ENCODE results near the gene CFAP251. TPM values are rescaled to one million over a fixed set of nuclear protein-coding genes. Genes with fewer than 3 reads are reported as not detected.

Gene CFAP251
- total RNA-seq, 4 donors from 2014 or later: 4.6 to 18.5 (median 9.6) TPM

- TF ChIP-seq CTCF (IDR thresholded peaks at IDR 0.05; ENCODE audit: low read depth): no peak
Observed at GRCh38 chr12:122045262-122045661, 126.9 kb downstream of the CFAP251 start.

GRCh38 chr12:122046145-122046544 is 127.8 kb downstream of the CFAP251 start:
- no peak for TF ChIP-seq CTCF (IDR thresholded peaks at IDR 0.05; ENCODE audit: low read depth)

GRCh38 chr12:122048151-122048550 is 129.8 kb downstream of the CFAP251 start:
- no peak for TF ChIP-seq CTCF (IDR thresholded peaks at IDR 0.05; ENCODE audit: low read depth)

- TF ChIP-seq CTCF (IDR thresholded peaks at IDR 0.05; ENCODE audit: low read depth): no peak
Observed at GRCh38 chr12:122049827-122050226, 131.4 kb downstream of the CFAP251 start.

GRCh38 chr12:122050706-122051105 is 132.3 kb downstream of the CFAP251 start:
- no peak for TF ChIP-seq CTCF (IDR thresholded peaks at IDR 0.05; ENCODE audit: low read depth)

GRCh38 chr12:122051231-122051876 is 133.0 kb downstream of the CFAP251 start:
- TF ChIP-seq CTCF (IDR thresholded peaks at IDR 0.05; ENCODE audit: low read depth): no peak

- no peak for TF ChIP-seq CTCF (IDR thresholded peaks at IDR 0.05; ENCODE audit: low read depth)
Observed at GRCh38 chr12:122052285-122052684, 133.9 kb downstream of the CFAP251 start.

Small RNAs within 50 kb of the gene (small RNA-seq; reads per million reads assigned to genes)
- gene AC069503.3 (not detected), gene RF00017 (not detected), gene RNU7-170P (not detected)

Other genes starting within 250 kb of the CFAP251 start
- gene MORN3, start 248.9 kb upstream of the CFAP251 start, total RNA-seq: 1 to 10 TPM in 1 of 4 donors, not detected in 3; 1.3 TPM
- gene TMEM120B, start 205.8 kb upstream of the CFAP251 start, total RNA-seq: 10 to 100 TPM in 1 of 4 donors, 1 to 10 TPM in 3; 2.7 to 15.4 (median 3.2) TPM
- 10 to 100 TPM in 2 of 4 donors, 1 to 10 TPM in 2; 1.6 to 17.0 (median 11.4) TPM for gene RHOF, start 124.9 kb upstream of the CFAP251 start, total RNA-seq
- gene SETD1B, start 114.6 kb upstream of the CFAP251 start, total RNA-seq: 10 to 100 TPM in 1 of 4 donors, 1 to 10 TPM in 3; 3.7 to 14.7 (median 6.4) TPM
- gene HPD, start 59.7 kb upstream of the CFAP251 start, total RNA-seq: under 1 TPM; 0.34 to 0.94 (median 0.74) TPM
- gene PSMD9, start 29.8 kb upstream of the CFAP251 start, total RNA-seq: 10 to 100 TPM; 31.1 to 92.7 (median 61.1) TPM
- 1 to 10 TPM; 2.1 to 7.3 (median 3.7) TPM for gene BCL7A, start 103.3 kb downstream of the CFAP251 start, total RNA-seq
- gene MLXIP, start 160.2 kb downstream of the CFAP251 start, total RNA-seq: 10 to 100 TPM; 19.8 to 37.1 (median 21.4) TPM

Measured in subcutaneous adipose tissue (tissue), 4 donors.